Measurements from ENCODE around the gene SH3D21.

- no peak for TF ChIP-seq CTCF (IDR thresholded peaks at IDR 0.05)
- TF ChIP-seq POLR2A (IDR thresholded peaks at IDR 0.05) = no peak
Measured at GRCh38 chr1:36339215-36339614, 33.0 kb downstream of the SH3D21 start.
